Measurements from ENCODE around the gene SLC1A7. TPM values are rescaled to one million over a fixed set of nuclear protein-coding genes. Genes with fewer than 3 reads are reported as not detected.

SLC1A7 gene
- total and polyA plus RNA-seq, 2 of the 13 experiments (the other 11 are each of a cell fraction or from before 2014, with no cell fraction given), result 0.04 to 2.0 TPM

GRCh38 chr1:53163291-53163768, 20.9 kb upstream of the SLC1A7 start (continued):
- TF ChIP-seq ARID5B (CRISPR knock-in tag; IDR thresholded peaks at IDR 0.05), result no peak
- no peak for TF ChIP-seq SP2 (CRISPR knock-in tag; IDR thresholded peaks at IDR 0.05)
- peak; percentile 39; the same call in 1 of the 2 replicates for TF ChIP-seq ZBTB38 (CRISPR knock-in tag; IDR thresholded peaks at IDR 0.05)
- TF ChIP-seq FOXA3 (CRISPR knock-in tag; IDR thresholded peaks at IDR 0.05), result no peak
- no peak for TF ChIP-seq ZNF121 (CRISPR knock-in tag; IDR thresholded peaks at IDR 0.05)
- TF ChIP-seq PHF8 (CRISPR knock-in tag; IDR thresholded peaks at IDR 0.05), result no peak
- TF ChIP-seq SIX4 (CRISPR knock-in tag; IDR thresholded peaks at IDR 0.05), result no peak
- no peak for TF ChIP-seq HNF1B (CRISPR knock-in tag; IDR thresholded peaks at IDR 0.05)
- TF ChIP-seq MAFK (conservative IDR thresholded peaks at IDR 0.05 in 1 of 2, IDR thresholded peaks at IDR 0.05 in 1 of 2; ENCODE audit: low read length in 2 of 2), result peak in 1 of 2 experiments; percentile 61; a peak in 1 of 4 replicates
- no peak for TF ChIP-seq ZNF766 (CRISPR knock-in tag; IDR thresholded peaks at IDR 0.05; ENCODE audit: borderline replicate concordance)
- TF ChIP-seq JUNB (CRISPR knock-in tag; IDR thresholded peaks at IDR 0.05; ENCODE audit: borderline replicate concordance), result no peak
- TF ChIP-seq TBX3 (IDR thresholded peaks at IDR 0.05; ENCODE audit: borderline replicate concordance), result no peak
- TF ChIP-seq SAP130 (CRISPR knock-in tag; IDR thresholded peaks at IDR 0.05; ENCODE audit: low read depth), result 0 out of 2 replicates have a peak, but pooled peaks have one; percentile 5
- TF ChIP-seq SNRNP70 (IDR thresholded peaks at IDR 0.05; ENCODE audit: low read depth, low read length), result no peak
- TF ChIP-seq NFE2L2 (IDR thresholded peaks at IDR 0.05; ENCODE audit: low read length), result peak; percentile 57
- no peak for TF ChIP-seq ZNF512 (CRISPR knock-in tag; IDR thresholded peaks at IDR 0.05)
- no peak for TF ChIP-seq ZNF549 (CRISPR knock-in tag; IDR thresholded peaks at IDR 0.05)
- TF ChIP-seq DDIT3 (CRISPR knock-in tag; IDR thresholded peaks at IDR 0.05), result no peak
- TF ChIP-seq TFDP1 (CRISPR knock-in tag; IDR thresholded peaks at IDR 0.05; ENCODE audit: borderline replicate concordance), result no peak
- peak; percentile 74 for TF ChIP-seq CEBPG (CRISPR knock-in tag; IDR thresholded peaks at IDR 0.05)
- no peak for TF ChIP-seq ZFP82 (CRISPR knock-in tag; IDR thresholded peaks at IDR 0.05; ENCODE audit: borderline replicate concordance)
- no peak for TF ChIP-seq SIN3B (IDR thresholded peaks at IDR 0.05; ENCODE audit: low read length)
- TF ChIP-seq ZNF460 (CRISPR knock-in tag; IDR thresholded peaks at IDR 0.05; ENCODE audit: borderline replicate concordance), result no peak

Measured in HepG2 (cell line).